GM23338 (cell line): ENCODE data around the gene ADGRD2. TPM values are rescaled to one million over a fixed set of nuclear protein-coding genes. Genes with fewer than 3 reads are reported as not detected.

ENCODE experiments used
- ATAC-seq: fragments of 200-7000 bp; cut with Tn5 transposase; 3 replicates; pipeline ENCODE4 v1.9.1; 2020
- DNase-seq: peaks from one replicate; pipeline ENCODE4 v3.0.0-alpha.2; 2015; ENCODE audit warnings: low spot score
- H2AFZ ChIP-seq: fragments of 200-600 bp; sonication (generic); 2 replicates; pipeline ENCODE4 v1.8.0; 2016; ENCODE audit warnings: antibody characterized with exemption, mild to moderate bottlenecking, moderate library complexity
- H3F3A ChIP-seq: fragments of 200-600 bp; sonication (generic); replicated peaks from 2 replicates; pipeline ENCODE4 v1.8.0; 2017; ENCODE audit warnings: antibody characterized with exemption, mixed run types, low read depth
- H3K27ac ChIP-seq: fragments of 200-600 bp; sonication (generic); 2 replicates; pipeline ENCODE4 v1.6.1; 2016; ENCODE audit warnings: low read depth
- H3K27me3 ChIP-seq: fragments of 200-600 bp; sonication (generic); 2 replicates; pipeline ENCODE4 v1.8.0; 2016; ENCODE audit warnings: mild to moderate bottlenecking, mixed run types, moderate library complexity; ENCODE audit not compliant: insufficient read depth
- H3K36me3 ChIP-seq: fragments of 200-600 bp; sonication (generic); 2 replicates; pipeline ENCODE4 v1.8.0; 2016; ENCODE audit warnings: mild to moderate bottlenecking; ENCODE audit not compliant: insufficient read depth
- H3K4me1 ChIP-seq: fragments of 200-600 bp; sonication (generic); 2 replicates; pipeline ENCODE4 v1.8.0; 2016; ENCODE audit warnings: mild to moderate bottlenecking, moderate library complexity; ENCODE audit not compliant: insufficient read depth
- H3K4me2 ChIP-seq: fragments of 200-600 bp; sonication (generic); 2 replicates; pipeline ENCODE4 v1.7.1; 2017; ENCODE audit warnings: mixed run types
- H3K4me3 ChIP-seq: fragments of 200-600 bp; sonication (generic); 2 replicates; pipeline ENCODE4 v1.6.1; 2016; ENCODE audit warnings: mixed run types
- H3K79me2 ChIP-seq: fragments of 200-600 bp; sonication (generic); replicated peaks from 2 replicates; pipeline ENCODE4 v1.8.0; 2017; ENCODE audit warnings: mild to moderate bottlenecking; ENCODE audit not compliant: insufficient read depth
- H3K9me2 ChIP-seq: fragments of 200-600 bp; sonication (generic); 2 replicates; pipeline ENCODE4 v1.8.0; 2017; ENCODE audit not compliant: insufficient read depth
- H4K20me1 ChIP-seq: fragments of 200-600 bp; sonication (generic); replicated peaks from 2 replicates; pipeline ENCODE4 v1.8.0; 2017; ENCODE audit warnings: mild to moderate bottlenecking; ENCODE audit not compliant: insufficient read depth
- H3K27ac Mint-ChIP-seq: 2 replicates; pipeline ENCODE4 v1.8.0; 2020; ENCODE audit warnings: inconsistent platforms, mild to moderate bottlenecking, moderate library complexity, mixed read lengths
- H3K27me3 Mint-ChIP-seq: 3 replicates; pipeline ENCODE4 v1.8.0; 2022; ENCODE audit warnings: low read depth, mild to moderate bottlenecking, moderate library complexity, mixed read lengths, inconsistent platforms; ENCODE audit not compliant: insufficient read depth, poor library complexity
- H3K36me3 Mint-ChIP-seq: 3 replicates; pipeline ENCODE4 v1.8.0; 2021; ENCODE audit warnings: low read depth, mild to moderate bottlenecking, inconsistent platforms, moderate library complexity, mixed read lengths
- H3K4me1 Mint-ChIP-seq: 3 replicates; pipeline ENCODE4 v1.8.0; 2020; ENCODE audit warnings: mild to moderate bottlenecking, inconsistent platforms, mixed read lengths
- H3K4me3 Mint-ChIP-seq: 3 replicates; pipeline ENCODE4 v1.8.0; 2021; ENCODE audit warnings: moderate library complexity, mild to moderate bottlenecking, inconsistent platforms, mixed read lengths
- H3K9me3 Mint-ChIP-seq: 3 replicates; pipeline ENCODE4 v1.8.0; 2020; ENCODE audit warnings: moderate library complexity, mild to moderate bottlenecking, inconsistent platforms, mixed read lengths
- CREB1 ChIP-seq: fragments of 250-450 bp; sonication (Bioruptor Pico); IDR thresholded peaks from 2 replicates; pipeline ENCODE4 v1.5.0; 2020; ENCODE audit warnings: low read depth, mild to moderate bottlenecking, moderate library complexity
- CTCF ChIP-seq, 2 experiments: fragments of 200-600 bp in 1 of 2; sonication (generic) in 1 of 2; conservative IDR thresholded peaks; 2 replicates each; pipeline versions ENCODE4 v1.5.1 to v1.6.1; 2016 to 2017; ENCODE audit warnings: antibody characterized with exemption in 2 of 2, low read depth in 2 of 2, mild to moderate bottlenecking in 2 of 2, moderate library complexity in 1 of 2
- EZH2 ChIP-seq: fragments of 200-600 bp; sonication (generic); IDR thresholded peaks from one replicate; pipeline ENCODE4 v1.8.0; 2017; ENCODE audit warnings: antibody characterized with exemption, mild to moderate bottlenecking, low read depth; ENCODE audit not compliant: unreplicated experiment
- EZH2phosphoT487 ChIP-seq: fragments of 200-600 bp; sonication (generic); IDR thresholded peaks from one replicate; pipeline ENCODE4 v1.8.1; 2018; ENCODE audit warnings: antibody characterized with exemption; ENCODE audit not compliant: unreplicated experiment
- JUNB ChIP-seq: IDR thresholded peaks from one replicate; pipeline ENCODE4 v1.6.1; 2016; ENCODE audit warnings: antibody characterized with exemption; ENCODE audit not compliant: unreplicated experiment
- NANOG ChIP-seq: IDR thresholded peaks from 2 replicates; pipeline ENCODE4 v1.6.1; 2016; ENCODE audit warnings: antibody characterized with exemption, borderline replicate concordance
- POLR2AphosphoS5 ChIP-seq: IDR thresholded peaks from 2 replicates; pipeline ENCODE4 v1.6.1; 2016; ENCODE audit warnings: antibody characterized with exemption, low read depth
- STAT1 ChIP-seq: IDR thresholded peaks from one replicate; pipeline ENCODE4 v1.6.1; 2016; ENCODE audit warnings: antibody characterized with exemption; ENCODE audit not compliant: unreplicated experiment
- ZNF114 ChIP-seq: fragments of 250-450 bp; sonication (Bioruptor Pico); IDR thresholded peaks from 2 replicates; pipeline ENCODE4 v1.5.0; 2020; ENCODE audit warnings: mild to moderate bottlenecking, moderate library complexity
- ZNF331 ChIP-seq: fragments of 250-450 bp; sonication (Bioruptor Pico); IDR thresholded peaks from 2 replicates; pipeline ENCODE4 v1.5.0; 2020; ENCODE audit warnings: low read depth, mild to moderate bottlenecking, moderate library complexity
- polyA plus RNA-seq: library from polyadenylated mRNA; unstranded; fragments of >200 nt; fragmentation: Nextera tagmentation; extraction: Ambion mirVana; gene quantifications from 2 replicates; pipeline ENCODE4 v1.2.1, GENCODE V29; 2016
- total RNA-seq: library from RNA; depleted of rRNA; stranded (reverse); fragments of >200 nt; shearing (Covaris generic); gene quantifications from 2 replicates; pipeline ENCODE4 v1.2.3, GENCODE V29; 2014

The ADGRD2 gene
- total and polyA plus RNA-seq, 2 experiments from 2014 or later, result 0.45 to 0.78 TPM

GRCh38 chr9:124480621-124480981, 30.4 kb downstream of the ADGRD2 start:
- H3K27ac Mint-ChIP-seq, result no peak overlapping the region
- peaks cover 39% of the 10 kb centered on the region for H3K27me3 Mint-ChIP-seq
- peak; percentile 86 for DNase-seq

GRCh38 chr9:124481115-124481514, 30.9 kb downstream of the ADGRD2 start:
- H3F3A ChIP-seq, result 0 out of 2 replicates have a peak, but pooled peaks cover 2% of the 10 kb centered on the region
- peaks cover 20% of the 10 kb centered on the region for H3K4me1 ChIP-seq
- H4K20me1 ChIP-seq, result no peaks in the 10 kb centered on the region
- no peak overlapping the region for H3K27ac ChIP-seq
- H3K9me2 ChIP-seq, result no peaks in the 10 kb centered on the region
- DNase-seq (no peak), ATAC-seq (no peak)
- Mint-ChIP-seq H3K27me3 (peaks cover 42% of the 10 kb centered on the region), H3K36me3 (no peaks in the 10 kb centered on the region; the same call in 2 of the 3 replicates), H3K4me3 (no peak overlapping the region), H3K27ac (no peak overlapping the region), H3K4me1 (peaks cover 27% of the 10 kb centered on the region), H3K9me3 (no peaks in the 10 kb centered on the region)
- no peaks in the 10 kb centered on the region for H3K79me2 ChIP-seq
- H2AFZ ChIP-seq, result no peak overlapping the region
- H3K4me2 ChIP-seq, result no peak overlapping the region
- peaks cover 45% of the 10 kb centered on the region for H3K27me3 ChIP-seq
- TF ChIP-seq NANOG (no peak), JUNB (no peak), STAT1 (no peak), ZNF331 (CRISPR knock-in tag) (no peak), CREB1 (CRISPR knock-in tag) (no peak), EZH2 (no peak), ZNF114 (no peak), EZH2phosphoT487 (no peak), POLR2AphosphoS5 (no peak)
- H3K4me3 ChIP-seq, result no peak overlapping the region
- no peaks in the 10 kb centered on the region for H3K36me3 ChIP-seq

More at GRCh38 chr9:124480621-124480981, 30.4 kb downstream of the ADGRD2 start:
- H3K4me3 Mint-ChIP-seq, result no peak overlapping the region
- 0 out of 2 replicates have a peak overlapping the region, but pooled peaks have one; percentile 64 for H2AFZ ChIP-seq
- no peaks in the 10 kb centered on the region for H3K9me2 ChIP-seq
- no peaks in the 10 kb centered on the region; the same call in 2 of the 3 replicates for H3K36me3 Mint-ChIP-seq
- no peaks in the 10 kb centered on the region for H3K79me2 ChIP-seq
- H3K27ac ChIP-seq, result no peak overlapping the region
- H3K4me3 ChIP-seq, result no peak overlapping the region
- H3K4me1 Mint-ChIP-seq, result peaks cover 25% of the 10 kb centered on the region
- H3K9me3 Mint-ChIP-seq, result no peaks in the 10 kb centered on the region
- H3K4me1 ChIP-seq, result peaks cover 20% of the 10 kb centered on the region
- TF ChIP-seq CREB1 (CRISPR knock-in tag) (no peak), CTCF (conservative IDR thresholded peaks at IDR 0.05; ENCODE audit: low read depth in 2 of 2) (peak; percentile 67 to 87)
- H3F3A ChIP-seq, result 0 out of 2 replicates have a peak, but pooled peaks cover 2% of the 10 kb centered on the region
- H3K4me2 ChIP-seq, result no peak overlapping the region
- H4K20me1 ChIP-seq, result no peaks in the 10 kb centered on the region
- ATAC-seq, result peak; percentile 62
- no peaks in the 10 kb centered on the region for H3K36me3 ChIP-seq
- peaks cover 49% of the 10 kb centered on the region for H3K27me3 ChIP-seq
